ENCODE measurements around the gene ANG.

GRCh38 chr14:20711261-20711660, 22.7 kb downstream of the ANG start:
- TF ChIP-seq CTCF (IDR thresholded peaks at IDR 0.05) (no peak), POLR2A (IDR thresholded peaks at IDR 0.05) (no peak)
